HG03342 (cell line): ENCODE data around the gene LAG3.

Experiments
- ATAC-seq: cut with Tn5 transposase; IDR thresholded peaks from one replicate; pipeline ENCODE4 v1.9.1; 2021; ENCODE audit warnings: mild to moderate bottlenecking, moderate library complexity; ENCODE audit not compliant: unreplicated experiment

LAG3 gene

DNA sequence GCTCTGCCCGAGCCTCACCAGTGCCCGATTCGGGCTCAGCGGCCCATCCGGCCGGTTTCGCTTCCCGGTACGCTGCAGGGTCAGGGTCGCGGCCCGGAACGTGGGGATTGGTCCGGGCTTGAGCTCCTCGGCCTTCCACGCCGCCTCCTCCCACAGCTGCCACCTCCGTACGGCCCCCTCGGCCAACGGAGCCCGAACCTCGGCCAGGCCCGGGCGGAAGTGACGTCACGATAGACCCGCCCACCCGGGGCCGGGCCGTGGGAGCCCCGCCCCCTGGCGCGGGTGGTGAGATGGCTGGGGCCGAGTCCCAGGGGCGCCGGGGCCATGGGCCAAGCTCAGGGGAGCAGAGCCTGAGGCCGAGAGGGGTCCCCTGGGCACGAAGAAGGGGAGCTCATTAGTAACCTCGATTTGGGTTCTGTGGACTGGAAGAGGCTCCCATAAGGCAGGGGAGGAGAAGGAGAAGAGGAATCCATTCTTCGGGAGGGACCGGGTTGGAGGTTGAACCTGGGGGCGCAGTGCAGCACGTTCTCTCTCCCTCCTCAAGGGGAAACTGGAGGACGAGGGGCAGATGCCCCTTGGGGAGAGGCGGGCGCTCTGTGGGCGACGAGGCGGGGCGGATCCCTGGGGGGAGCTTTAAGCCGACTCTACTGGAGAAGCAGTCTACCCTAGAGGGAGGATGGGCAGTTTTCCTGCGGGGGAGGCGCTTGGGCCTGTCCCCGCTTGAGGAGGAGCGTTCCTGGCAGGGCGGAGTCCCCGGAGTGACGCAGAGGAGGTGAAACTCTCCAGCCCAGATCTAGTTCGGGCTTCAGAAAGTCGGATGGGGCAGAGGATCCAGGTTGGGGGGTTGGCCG is 19.2 kb upstream of the LAG3 start, which contains the start of gene MLF2:
MLF2 (minus strand) TSS at position 221 of the 851 bp plus-strand sequence. CDS start 807 bp downstream, outside the sequence.
- peak; percentile 90 for ATAC-seq

DNA sequence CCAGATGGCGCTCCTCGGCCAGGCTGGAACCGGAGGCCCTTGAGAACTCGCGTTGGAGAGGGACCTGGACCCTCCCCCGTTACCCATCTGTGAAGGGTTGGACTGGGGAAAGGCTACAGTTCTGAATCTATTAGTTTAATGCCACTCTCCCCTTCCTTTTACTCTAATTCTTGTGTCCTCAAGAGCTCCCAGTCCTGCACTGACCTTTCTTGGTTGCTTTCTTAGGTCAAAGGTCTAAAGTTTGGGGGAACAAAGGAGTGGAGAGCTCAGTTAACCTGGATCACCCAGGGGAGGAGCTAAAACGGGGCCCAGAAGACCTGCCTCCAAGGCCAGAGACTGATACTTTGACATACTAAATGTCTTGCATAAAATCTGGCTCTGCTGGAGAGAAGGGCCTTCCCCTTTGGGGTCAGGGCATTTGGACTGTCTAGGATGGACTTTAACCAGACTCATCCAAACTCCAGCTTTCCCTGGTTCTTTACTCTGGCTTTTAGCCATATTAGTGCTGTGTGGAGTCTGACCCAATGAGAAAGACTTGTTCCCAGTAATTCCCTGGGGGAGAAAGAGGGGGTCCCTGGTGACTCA is 18.5 kb upstream of the LAG3 start:
- ATAC-seq, result no peak

DNA sequence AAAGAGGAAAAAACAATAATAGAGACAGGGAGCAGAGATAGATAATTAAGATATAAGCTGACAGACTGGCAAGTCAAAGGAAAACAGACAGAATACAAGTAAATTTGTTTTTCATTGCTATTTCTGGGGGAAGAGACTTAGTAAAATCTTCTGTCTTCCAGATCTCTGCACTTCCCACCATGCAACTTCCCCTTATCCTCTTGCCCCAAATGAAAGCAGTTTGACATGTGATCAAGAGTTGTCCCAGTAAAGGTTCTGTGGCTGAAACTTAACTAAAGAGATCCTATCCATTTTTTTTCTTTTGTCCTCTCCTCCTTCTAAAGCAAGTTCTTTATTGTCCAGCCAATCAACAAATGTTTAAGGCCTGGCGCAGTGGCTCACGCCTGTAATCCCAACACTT is 17.9 kb upstream of the LAG3 start:
- no peak for ATAC-seq

- ATAC-seq, result no peak
Measured at GRCh38 chr12:6757028-6757690, 15.2 kb upstream of the LAG3 start.

DNA sequence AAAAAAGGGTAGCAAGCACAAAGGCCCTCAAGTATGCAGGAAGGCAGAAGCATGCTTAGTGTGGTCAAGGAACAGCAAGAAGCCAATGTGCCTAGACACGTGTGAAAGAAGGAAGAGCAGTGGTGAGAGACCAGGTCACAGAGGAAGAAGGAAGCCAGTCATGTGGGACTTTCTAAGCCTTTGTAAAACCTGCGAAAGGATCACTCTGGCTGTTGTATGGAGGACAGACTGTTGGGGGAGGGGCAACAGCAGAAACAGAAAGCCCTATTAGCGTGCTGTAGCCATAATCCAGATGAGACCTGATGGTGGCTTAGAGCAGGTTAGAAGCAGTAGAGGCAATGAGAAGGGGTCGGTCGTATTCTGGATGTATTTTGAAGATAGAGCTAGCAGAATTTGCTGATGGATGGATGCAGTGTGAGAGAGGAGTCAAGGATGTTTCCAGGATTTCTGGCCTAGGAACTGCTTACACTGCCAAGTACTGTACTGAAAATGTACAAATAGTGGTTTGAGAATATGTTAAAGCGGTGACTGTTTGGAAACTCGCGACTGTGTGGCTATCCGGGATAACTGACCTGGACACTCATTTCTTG is 13.7 kb upstream of the LAG3 start:
- no peak for ATAC-seq

DNA sequence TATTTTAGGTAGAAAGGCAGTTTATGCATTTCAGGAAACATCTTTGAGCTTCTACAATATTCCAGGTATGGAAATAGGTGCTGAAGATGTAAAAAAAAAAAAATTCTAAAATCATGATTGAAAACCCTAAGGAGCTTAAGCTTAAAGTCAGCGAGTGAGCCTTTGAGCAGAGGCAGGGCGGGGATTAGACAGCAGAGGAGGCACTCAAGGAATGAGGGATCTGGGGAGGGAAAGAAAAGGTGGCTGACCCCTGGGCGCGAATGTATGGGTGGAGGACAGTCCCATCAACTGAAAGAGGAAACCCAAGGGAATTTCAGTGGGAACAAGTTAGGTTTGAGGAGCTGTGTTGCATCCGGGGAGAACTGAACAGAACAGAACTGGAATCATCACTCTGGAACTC is 12.6 kb upstream of the LAG3 start:
- no peak for ATAC-seq

GRCh38 chr12:6763380-6763779 is 8.9 kb upstream of the LAG3 start:
- no peak for ATAC-seq

DNA sequence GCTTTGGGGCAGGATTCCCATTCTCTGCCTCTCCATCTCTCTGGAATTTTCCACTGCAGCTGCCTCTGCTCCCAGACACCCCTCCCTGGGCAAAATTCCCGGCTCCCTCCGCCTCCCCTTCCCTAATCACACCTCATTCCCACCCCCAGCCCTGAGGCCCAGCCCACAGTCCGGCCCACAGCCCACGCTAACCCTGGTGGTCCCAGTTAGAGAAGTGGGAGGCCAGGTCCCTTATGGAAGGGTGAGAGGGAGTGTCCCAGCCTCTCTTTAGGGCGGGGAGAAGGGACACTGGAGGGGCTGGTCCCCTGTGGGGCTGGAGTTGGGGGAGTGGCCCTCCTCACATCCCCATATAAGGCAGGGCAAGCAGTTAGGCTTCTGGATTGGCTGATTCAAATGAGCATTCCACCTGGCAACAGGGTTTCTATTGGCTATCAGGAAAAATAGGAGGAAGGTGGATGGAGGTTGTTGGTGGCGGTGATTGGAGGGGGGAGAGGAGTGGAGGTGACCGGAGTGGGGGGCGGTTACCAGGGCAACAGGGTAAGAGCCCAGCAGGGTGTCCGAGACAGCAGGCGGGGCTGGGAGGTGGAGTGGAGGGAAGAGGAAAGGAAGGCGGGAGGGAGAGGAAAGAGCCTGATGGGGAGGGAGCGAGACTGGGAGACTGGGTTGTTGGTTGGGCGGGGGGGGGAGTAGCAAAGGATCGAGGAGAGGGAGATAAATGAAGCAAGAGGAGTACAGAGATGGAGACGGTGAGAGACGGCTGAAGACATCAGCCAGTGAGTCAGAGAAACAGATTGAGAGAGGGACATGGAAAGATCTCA is 8.1 kb upstream of the LAG3 start:
- peak; percentile 80 for ATAC-seq

GRCh38 chr12:6765048-6765633 is 7.2 kb upstream of the LAG3 start:
- no peak for ATAC-seq

- ATAC-seq, result peak; percentile 18
Measured at GRCh38 chr12:6765634-6766581, 6.4 kb upstream of the LAG3 start, which contains the start of gene PTMS. PTMS (plus strand) TSS chr12:6766363; CDS start chr12:6766706, 343 bp downstream.

GRCh38 chr12:6766651-6767349 is 5.5 kb upstream of the LAG3 start:
- peak; percentile 37 for ATAC-seq

DNA sequence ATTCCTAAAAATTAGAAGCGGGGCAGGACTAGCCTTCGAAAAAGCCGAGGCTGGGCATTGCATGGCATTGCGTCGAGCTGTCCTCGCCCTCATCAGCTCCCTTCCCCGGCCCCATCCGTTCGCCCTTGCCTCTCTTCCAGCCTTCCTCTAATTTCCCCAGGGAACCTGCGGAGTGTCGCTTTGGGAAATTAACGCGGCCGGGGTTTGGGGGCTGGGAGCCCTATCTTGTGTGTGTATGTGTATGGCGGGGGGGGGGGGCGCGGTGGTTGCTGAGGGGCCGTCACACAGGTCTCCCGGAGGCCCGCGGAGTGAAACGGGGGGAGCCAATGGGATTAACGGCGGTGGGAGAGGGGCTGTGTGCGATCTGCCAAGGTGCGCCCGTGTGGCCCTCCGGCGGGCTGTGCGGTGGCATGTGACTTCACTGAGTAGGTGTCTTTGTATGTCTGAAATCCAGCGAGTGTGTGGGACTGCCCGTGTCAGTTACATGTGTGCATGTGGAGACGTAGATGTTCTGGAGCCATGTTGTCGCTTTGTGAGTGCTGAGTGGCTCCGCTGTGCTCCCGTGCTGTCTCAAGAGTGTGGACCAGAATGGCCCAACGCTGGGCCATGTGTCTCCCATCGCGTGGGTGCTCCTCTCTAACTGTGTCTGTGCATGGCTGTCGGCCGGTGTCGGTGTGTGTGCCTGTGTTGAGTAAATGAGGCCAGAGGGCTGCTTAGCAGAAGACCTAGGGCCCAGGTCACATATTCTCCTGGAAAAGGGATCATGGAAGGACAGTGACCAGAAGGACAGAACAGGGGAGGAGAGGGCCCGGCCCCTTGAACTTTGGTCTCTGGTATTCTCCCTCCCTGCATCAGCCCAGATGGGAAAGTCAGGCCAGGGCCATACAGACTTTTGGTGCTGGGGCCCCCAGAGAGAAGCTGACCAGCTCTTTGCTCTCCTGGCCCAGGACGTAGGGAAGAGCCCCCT is 4.7 kb upstream of the LAG3 start:
- no peak for ATAC-seq

- no peak for ATAC-seq
Measured at GRCh38 chr12:6768437-6768914, 3.8 kb upstream of the LAG3 start.

- no peak for ATAC-seq
Measured at GRCh38 chr12:6768990-6769389, 3.3 kb upstream of the LAG3 start.

- no peak for ATAC-seq
Measured at GRCh38 chr12:6769666-6770065, 2.7 kb upstream of the LAG3 start.

DNA sequence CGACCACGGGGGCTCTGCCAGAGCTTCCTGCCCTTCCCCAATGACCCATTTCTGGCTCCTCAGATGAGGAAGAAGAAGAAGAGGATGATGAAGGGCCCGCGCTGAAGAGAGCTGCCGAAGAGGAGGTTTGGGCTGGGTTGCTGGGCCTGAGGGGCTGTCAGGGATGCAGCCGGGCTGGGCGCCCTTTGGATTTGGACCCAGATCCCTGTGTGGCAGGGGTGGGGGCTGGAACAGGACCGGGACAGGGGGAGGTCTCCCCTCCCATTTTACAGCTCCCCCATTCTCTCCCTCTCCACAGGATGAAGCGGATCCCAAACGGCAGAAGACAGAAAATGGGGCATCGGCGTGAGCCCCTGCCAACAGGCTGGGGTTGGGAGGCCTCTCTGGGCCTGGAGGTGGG is 2.2 kb upstream of the LAG3 start:
- ATAC-seq, result no peak

GRCh38 chr12:6770600-6770999 is 1.7 kb upstream of the LAG3 start:
- no peak for ATAC-seq
